Glutamatergic neuron (in vitro differentiated cells): ENCODE data around the gene NKIRAS1. TPM values are rescaled to one million over a fixed set of nuclear protein-coding genes. Genes with fewer than 3 reads are reported as not detected.

Experiments
- DNase-seq: peaks from one replicate; pipeline ENCODE4 v3.0.0; 2022
- H3K27ac Mint-ChIP-seq: one replicate; pipeline ENCODE4 v1.8.0; 2020; ENCODE audit warnings: mild to moderate bottlenecking, mixed read lengths, inconsistent platforms; ENCODE audit not compliant: unreplicated experiment
- H3K27me3 Mint-ChIP-seq: one replicate; pipeline ENCODE4 v1.8.0; 2020; ENCODE audit warnings: mild to moderate bottlenecking, moderate library complexity, mixed read lengths, inconsistent platforms; ENCODE audit not compliant: unreplicated experiment
- H3K36me3 Mint-ChIP-seq: one replicate; pipeline ENCODE4 v1.8.0; 2020; ENCODE audit warnings: mild to moderate bottlenecking, mixed read lengths, inconsistent platforms; ENCODE audit not compliant: unreplicated experiment
- H3K4me1 Mint-ChIP-seq: one replicate; pipeline ENCODE4 v1.8.0; 2020; ENCODE audit warnings: mild to moderate bottlenecking, low read depth, mixed read lengths, inconsistent platforms; ENCODE audit not compliant: unreplicated experiment
- H3K4me3 Mint-ChIP-seq: one replicate; pipeline ENCODE4 v1.8.0; 2020; ENCODE audit warnings: mild to moderate bottlenecking, mixed read lengths, inconsistent platforms; ENCODE audit not compliant: unreplicated experiment
- H3K9me3 Mint-ChIP-seq: one replicate; pipeline ENCODE4 v1.8.0; 2020; ENCODE audit warnings: mild to moderate bottlenecking, moderate library complexity, mixed read lengths, inconsistent platforms; ENCODE audit not compliant: unreplicated experiment
- CTCF ChIP-seq: fragments of 200-600 bp; sonication (generic); IDR thresholded peaks from one replicate; pipeline ENCODE4 v1.5.0; 2021; ENCODE audit not compliant: partially characterized antibody, unreplicated experiment
- total RNA-seq: library from RNA; stranded (reverse); fragmentation: NEBNext Ultra II Directional; extraction: Animal tissue kit (Norgen Biotek cat#: 25700); gene quantifications from one replicate; pipeline ENCODE4 v1.2.1, GENCODE V29; 2021; ENCODE audit not compliant: unreplicated experiment

NKIRAS1 gene
- total RNA-seq, 1 donor from 2014 or later: 12.6 TPM

DNA sequence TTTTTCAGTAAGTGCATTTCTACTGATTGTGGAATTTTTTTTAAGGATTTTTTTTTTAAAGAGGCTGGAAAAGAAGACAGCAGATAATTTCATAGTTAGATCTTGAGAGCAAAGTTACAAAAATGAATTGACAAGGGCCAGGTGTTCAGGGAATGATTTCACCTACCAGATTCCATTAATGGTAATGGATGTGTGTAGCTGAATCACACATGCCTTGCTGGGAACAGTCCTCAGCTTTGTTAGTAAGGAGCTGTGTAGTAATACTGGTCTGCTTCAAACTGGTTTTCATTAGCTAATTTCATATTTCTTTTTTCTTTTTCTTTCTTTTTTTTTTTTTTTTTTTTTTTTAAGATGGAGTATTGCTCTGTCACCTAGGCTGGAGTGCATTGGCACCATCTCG, 44.3 kb upstream of the NKIRAS1 start:
- no peak for DNase-seq
- Mint-ChIP-seq H3K4me3 (no peak overlapping the region), H3K4me1 (no peaks in the 10 kb centered on the region), H3K27ac (no peak overlapping the region), H3K36me3 (no peaks in the 10 kb centered on the region), H3K9me3 (no peaks in the 10 kb centered on the region), H3K27me3 (no peaks in the 10 kb centered on the region)
- TF ChIP-seq CTCF: no peak

DNA sequence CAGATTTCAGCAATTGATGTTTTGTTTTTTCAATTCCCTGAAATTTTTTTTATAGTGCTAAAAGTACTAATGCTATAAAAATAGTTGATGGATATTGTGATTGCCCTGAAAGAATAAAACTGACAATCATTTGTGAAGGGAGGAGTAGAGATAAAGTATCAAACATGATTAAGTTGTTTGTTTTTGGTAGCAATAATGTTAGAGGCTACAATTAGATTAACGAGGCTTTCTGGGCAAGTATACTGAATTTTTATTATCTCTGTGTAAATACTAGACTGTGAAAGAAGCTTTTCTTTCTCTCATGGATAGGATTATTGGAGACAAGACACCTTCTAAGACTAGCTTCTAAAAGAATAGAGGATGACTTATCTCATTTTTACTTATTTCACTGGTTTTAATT, 43.9 kb upstream of the NKIRAS1 start:
- Mint-ChIP-seq H3K4me1 (no peaks in the 10 kb centered on the region), H3K4me3 (no peak overlapping the region), H3K36me3 (no peaks in the 10 kb centered on the region), H3K9me3 (no peaks in the 10 kb centered on the region), H3K27me3 (no peaks in the 10 kb centered on the region), H3K27ac (no peak overlapping the region)
- TF ChIP-seq CTCF: no peak
- no peak for DNase-seq

DNA sequence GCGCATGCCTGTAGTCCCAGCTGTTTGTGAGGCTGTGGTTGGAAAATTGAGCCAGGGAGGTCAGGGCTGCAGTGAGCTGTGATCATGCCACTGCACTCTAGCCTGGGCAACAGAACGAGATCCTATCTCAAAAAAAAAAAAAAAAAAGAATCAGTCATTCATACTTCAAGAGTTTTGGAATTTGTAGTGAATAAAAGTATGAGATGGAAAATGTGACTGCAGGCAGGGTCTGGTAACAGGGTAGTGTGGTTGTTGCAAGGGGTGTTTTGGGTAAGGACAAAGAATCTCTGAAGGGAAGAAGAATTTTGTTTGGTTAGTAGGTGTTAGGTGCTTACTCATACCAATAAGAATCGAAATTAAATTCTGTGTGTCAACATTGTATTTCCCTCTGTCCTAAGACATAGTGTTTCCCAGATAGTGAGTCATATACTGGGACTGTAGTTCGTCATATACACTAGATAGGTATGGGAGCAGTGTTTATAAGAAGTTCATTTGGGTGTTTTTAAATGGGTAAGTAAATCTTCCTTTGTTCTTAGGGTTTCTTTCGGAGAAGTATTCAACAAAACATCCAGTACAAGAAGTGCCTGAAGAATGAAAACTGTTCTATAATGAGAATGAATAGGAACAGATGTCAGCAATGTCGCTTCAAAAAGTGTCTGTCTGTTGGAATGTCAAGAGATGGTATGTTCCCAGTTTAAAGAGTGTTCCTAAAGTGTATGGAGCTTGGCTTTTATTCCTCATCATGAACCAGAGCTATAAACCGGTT, 42.5 kb upstream of the NKIRAS1 start:
- no peak for TF ChIP-seq CTCF
- H3K27ac Mint-ChIP-seq: no peak overlapping the region
- no peak overlapping the region for H3K4me3 Mint-ChIP-seq
- no peaks in the 10 kb centered on the region for H3K9me3 Mint-ChIP-seq
- H3K27me3 Mint-ChIP-seq: no peaks in the 10 kb centered on the region
- DNase-seq: no peak
- no peaks in the 10 kb centered on the region for H3K4me1 Mint-ChIP-seq
- H3K36me3 Mint-ChIP-seq: no peaks in the 10 kb centered on the region

DNA sequence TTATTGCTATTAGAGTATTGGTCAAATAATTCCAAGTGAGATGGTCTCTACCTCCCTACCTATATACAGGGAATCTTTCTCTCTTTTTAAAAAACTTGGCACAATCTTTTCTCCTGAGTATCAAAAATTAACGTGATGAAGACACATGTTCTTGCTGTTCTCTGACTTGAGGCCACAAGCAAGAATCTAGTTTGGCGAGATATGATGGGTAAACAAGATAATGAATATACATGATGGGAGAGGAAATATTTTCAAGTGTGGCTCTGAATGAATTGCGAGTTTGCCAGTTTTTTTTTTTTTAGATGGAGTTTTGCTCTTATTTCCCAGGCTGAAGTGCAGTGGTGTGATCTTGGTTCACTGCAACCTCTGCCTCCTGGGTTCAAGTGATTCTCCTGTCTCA, 39.9 kb upstream of the NKIRAS1 start:
- Mint-ChIP-seq H3K27ac (no peak overlapping the region), H3K4me3 (no peak overlapping the region), H3K36me3 (no peaks in the 10 kb centered on the region), H3K27me3 (no peaks in the 10 kb centered on the region), H3K4me1 (peaks cover under 1% of the 10 kb centered on the region), H3K9me3 (no peaks in the 10 kb centered on the region)
- no peak for DNase-seq
- TF ChIP-seq CTCF: no peak

DNA sequence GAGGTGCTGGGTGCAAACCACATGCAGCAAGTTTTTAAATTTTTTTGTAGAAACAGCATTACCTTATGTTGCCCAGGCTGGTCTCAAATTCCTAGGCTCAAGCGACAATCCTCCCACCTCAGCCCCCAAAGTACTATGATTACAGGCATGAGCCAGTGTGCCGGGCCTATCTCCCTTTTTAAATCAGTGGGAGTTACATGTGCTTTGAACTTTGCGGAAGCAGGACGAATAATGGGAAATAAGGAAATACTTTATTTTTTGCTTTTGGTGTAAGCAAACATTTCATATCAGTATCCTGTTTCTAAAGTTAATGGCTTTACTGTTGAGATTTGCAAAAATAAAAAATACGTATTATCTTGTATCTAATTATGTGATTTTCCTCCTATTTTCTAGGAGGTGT, 37.4 kb upstream of the NKIRAS1 start:
- H3K4me3 Mint-ChIP-seq: no peak overlapping the region
- H3K4me1 Mint-ChIP-seq: peaks cover 3% of the 10 kb centered on the region
- no peak for TF ChIP-seq CTCF
- H3K36me3 Mint-ChIP-seq: no peaks in the 10 kb centered on the region
- no peaks in the 10 kb centered on the region for H3K9me3 Mint-ChIP-seq
- no peak for DNase-seq
- no peak overlapping the region for H3K27ac Mint-ChIP-seq
- no peaks in the 10 kb centered on the region for H3K27me3 Mint-ChIP-seq
